Stimulated activated CD8-positive, alpha-beta memory T cell treated with anti-CD3 and anti-CD28 coated beads, Interleukin-4, amount 100 ng/mL, for 4 hours (primary cell): ENCODE data around the gene ING1.
"Not testable (repeated sequence)": the region's sequence is repeated elsewhere in the genome, so short reads cannot be mapped to it uniquely, and the experiment has no call there.

ENCODE experiments used
- DNase-seq, 2 donors: peaks; one replicate each; pipeline ENCODE4 v3.0.0-alpha.2; 2020; ENCODE audit warnings: low read depth in 2 of 2, low spot score in 1 of 2

The ING1 gene

DNA sequence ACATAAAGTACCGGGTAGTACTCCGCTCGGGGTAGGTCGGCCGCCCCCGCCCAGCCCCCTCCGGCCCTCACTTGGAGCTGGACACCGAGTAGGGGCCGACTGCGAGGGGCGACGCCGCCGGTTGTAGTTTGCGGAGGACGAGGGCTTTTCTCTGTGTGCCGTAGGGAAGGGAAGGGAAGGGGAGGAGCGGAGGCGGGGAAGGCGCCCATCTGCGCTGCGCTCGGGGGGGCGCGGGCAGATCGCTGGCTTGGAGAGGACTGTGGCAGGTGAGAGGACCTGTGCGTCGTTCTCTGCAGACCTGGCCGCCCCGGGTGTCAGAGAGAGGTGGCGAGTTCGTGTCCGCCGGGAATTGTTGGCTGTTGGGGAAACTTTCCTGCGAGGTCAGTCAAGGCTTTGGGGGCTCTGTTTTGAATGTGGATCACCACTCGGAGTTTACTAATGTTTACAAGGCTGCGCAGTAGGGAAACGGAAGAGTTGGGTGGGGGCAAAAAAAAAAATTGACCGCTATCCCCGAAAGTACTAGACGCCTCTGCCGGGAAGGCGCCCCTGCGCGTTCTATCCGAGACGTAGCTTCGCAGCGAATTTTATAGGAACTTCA is 1.4 kb downstream of the ING1 start:
- DNase-seq, result peak in 1 of 2 donors; percentile 27

DNA sequence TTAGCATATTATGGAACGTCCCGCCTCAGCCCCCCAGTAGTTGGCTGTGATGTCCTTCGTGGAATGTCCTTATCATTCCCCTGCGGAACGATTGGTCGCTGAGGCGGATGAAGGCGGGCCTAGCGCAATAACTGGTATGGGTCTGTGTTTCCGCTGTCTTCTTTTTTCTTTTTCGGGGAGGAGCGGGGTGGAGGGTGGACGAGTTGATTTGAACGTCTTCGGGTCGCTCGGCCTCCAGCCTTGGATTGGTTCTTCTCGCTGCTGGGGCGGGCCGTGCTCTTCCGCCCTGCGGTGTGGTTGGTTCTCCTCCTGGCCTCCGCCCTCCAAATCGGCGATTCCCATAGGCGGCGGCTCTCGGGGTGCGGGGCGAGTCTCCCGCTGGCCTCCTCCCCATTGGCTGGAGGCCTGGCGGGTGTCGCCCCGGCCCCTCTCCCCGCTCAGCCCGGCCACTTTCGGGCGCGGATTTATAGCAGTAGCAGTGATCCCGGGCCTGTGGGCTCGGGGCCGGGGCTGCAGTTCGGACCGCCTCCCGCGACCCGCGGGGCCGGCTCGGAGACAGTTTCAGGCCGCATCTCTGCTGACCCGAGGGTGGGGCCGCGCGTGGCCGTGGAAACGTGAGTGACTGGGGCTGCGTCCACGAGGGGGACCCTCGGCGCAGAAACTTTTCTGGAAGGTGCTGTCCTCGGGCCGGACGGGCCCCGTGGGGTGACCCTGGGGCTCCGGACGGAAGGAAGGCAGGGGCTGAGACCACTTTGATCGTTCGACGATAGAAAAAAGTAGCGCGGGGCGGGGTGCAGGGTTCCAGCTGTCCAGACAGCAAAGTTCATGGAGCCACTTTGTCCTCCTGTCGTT is 2.1 kb downstream of the ING1 start:
- peak; percentile 90 to 95 for DNase-seq

DNA sequence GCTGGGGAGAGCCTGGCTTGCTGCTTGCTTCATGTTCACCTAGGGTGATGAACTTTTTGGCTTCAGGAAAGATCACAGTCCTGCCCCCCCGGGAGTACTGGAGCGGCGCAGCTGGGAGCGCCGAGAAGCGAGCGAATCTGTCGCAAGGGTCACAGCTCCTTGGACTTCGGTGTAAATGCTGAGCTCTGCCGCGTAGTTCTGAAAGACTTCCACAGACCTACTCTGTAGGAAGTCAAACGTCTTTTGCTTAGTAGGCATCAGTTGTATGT is 2.7 kb downstream of the ING1 start:
- no peak for DNase-seq

DNA sequence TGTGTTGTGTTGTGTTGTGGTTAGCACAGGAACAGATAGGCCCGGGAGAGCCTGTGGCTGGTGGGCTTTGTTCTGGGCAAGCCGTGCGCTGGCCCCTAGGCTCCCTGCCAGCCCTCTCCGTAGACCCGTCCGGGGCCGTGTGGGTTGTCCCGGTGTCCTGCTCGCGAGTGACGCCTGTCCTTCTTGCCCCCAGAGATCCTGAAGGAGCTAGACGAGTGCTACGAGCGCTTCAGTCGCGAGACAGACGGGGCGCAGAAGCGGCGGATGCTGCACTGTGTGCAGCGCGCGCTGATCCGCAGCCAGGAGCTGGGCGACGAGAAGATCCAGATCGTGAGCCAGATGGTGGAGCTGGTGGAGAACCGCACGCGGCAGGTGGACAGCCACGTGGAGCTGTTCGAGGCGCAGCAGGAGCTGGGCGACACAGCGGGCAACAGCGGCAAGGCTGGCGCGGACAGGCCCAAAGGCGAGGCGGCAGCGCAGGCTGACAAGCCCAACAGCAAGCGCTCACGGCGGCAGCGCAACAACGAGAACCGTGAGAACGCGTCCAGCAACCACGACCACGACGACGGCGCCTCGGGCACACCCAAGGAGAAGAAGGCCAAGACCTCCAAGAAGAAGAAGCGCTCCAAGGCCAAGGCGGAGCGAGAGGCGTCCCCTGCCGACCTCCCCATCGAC is 5.7 kb downstream of the ING1 start:
- DNase-seq, result no peak

DNA sequence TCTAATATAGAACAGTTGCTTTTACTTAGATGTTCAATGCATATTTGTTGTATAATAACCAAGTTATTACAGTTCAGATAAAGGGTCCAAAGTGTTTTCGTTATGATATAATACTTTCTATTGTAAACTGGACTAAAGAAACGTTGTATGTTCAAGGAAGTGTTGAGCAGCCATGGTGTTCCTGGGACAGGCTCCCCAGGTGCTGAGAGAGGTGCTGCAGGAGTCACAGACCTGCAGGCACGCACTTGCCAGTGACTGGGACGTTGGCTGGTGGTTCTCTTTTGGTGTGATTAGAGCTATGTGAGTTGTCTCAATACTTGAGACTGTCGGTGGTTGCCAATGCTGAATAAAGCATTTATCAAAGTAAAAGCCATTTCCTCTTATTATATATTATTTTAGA is 9.5 kb downstream of the ING1 start:
- no peak for DNase-seq

DNA sequence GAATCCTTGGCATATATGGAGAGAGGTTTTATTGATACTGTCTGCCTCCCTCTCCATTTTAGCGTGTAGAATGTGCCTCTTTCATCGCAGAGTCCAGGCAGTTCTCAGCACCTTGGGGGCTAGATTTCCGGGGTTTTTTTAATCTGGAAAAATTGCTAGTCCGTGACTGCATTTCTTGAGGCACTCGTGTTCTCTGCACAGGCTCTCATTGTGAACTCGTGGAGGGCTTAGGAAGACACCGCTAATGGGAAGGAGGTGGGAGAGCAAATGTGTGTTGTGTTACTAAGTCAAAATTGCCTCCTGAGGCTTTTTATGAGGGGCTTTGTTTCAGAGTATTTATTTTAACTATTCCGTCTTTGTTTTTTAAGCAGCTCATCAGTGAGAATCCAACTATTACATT is 10.1 kb downstream of the ING1 start:
- no peak for DNase-seq

DNA sequence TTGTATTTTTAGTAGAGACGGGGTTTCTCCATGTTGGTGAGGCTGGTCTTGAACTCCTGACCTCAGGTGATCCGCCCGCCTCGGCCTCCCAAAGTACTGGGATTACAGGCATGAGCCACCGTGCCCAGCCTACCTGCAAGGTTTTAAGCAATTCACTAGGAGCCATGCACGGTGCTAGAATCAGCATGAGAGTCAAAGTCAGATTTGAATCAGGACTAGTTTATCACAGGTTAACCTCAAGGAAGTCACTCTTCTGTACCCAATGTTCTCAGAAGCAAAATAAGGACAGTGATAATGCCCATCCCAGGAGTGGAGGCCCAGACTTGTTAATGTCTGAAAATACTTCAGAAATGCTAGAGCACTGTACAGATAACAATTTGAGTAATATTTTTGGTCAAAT is 12.7 kb downstream of the ING1 start:
- not testable (repeated sequence) for DNase-seq

DNA sequence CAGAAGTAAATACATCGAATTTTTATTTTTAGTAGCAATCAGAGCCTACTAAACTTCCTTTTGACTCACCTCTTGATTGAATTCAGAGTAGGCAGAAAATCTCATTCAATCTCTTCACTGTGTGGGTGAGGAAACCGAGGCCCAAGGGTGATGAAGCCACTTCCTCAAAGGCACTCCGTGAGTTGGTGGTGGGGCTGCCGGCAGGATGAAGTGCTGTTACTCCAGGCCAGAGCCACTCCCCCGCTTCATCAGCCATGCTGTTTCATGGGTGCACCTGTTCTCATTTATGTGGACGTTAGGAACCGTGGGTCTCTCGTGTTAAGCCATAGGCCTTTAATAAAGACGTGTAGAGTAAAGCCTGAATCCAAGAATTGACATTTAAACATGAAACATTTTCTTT is 13.2 kb downstream of the ING1 start:
- DNase-seq, result peak; percentile 34 to 56

DNA sequence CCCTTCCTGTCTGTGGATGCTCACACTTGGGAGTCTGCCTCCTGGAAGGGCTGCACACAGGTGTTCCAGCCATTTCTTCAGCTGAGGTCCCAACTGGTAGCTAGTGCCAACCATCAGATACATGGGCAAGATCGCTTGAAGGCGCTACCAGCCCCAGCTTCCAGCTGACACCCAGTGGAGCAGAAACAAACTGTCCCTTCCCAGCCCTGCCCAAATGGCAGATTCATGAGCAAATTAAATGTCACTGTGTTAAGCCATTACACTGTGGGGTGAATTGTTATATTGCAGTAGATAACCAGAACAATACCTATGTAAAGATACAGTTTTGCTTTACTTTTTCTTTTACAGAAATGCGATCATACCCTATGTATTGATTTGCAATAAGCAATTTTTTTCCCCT is 17.6 kb downstream of the ING1 start:
- no peak for DNase-seq

DNA sequence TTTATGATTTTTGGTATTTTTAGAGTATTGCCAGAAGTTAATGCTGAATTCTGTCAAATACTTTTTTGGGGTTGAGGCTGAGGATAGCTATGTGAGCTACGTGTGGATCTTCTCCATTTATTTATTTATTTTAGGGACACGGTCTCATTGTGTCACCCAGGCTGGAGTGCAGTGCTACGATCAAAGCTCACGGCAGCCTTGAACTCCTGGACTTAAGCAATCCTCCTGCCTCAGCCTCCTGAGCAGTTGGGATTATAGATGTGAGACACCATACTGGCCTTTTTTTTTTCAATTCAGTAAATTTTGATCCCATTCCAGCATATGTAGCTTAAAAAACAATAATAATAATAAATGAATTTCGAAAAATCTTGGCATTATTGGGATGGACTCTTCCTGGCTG is 21.1 kb downstream of the ING1 start:
- DNase-seq, result no peak

DNA sequence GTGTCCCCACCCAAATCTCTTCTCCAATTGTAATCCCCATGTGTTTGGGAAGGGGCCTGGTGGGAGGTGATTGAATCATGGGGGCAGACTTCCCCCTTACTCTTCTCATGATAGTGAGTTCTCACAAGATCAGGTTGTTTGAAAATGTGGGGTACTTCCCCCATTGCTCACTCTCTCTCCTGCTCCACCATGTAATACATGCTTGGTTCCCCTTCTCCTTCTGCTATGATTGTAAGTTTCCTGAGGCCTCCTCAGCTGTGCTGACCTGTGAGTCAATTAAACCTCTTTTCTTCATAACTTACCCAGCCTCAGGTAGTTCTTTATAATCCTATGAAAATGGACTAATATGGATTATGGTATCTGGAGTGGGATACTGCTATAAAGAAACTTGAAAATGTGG is 24.1 kb downstream of the ING1 start:
- DNase-seq, result no peak

DNA sequence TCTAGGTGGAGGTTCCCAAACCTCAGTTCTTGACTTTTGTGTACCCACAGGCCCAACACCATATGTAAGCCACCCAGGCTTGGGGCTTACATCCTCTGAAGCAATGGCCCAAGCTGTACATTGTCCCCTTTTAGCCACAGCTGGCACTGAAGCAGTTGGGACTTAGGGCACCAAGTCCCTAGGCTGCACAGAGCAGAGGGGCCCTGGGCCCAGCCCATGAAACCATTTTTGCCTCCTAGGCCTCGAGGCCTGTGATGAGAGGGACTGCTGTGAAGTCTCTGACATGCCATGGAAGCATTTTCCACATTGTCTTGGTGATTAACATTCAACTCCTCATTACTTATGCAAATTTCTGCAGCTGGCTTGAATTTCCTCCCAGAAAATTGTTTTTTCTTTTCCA is 30.2 kb downstream of the ING1 start:
- no peak for DNase-seq

DNA sequence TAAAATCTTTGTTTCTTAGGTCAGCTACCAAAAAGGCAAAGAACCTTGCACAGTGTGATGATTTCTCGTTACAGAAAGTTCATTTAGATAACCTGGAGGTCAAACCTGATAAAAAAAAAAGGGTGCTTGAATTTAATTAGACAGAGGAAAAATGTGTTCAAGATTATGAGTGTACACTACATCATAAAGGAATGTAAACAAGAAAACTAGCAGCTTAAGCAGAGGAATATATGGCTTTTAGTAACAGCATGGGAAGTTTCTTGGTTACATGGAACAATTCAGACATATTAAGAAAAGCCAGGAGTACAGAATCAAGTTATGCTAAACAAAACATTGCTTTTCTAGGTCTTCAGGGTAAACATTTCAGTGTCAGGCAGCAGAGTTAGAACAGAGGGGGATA is 32.9 kb downstream of the ING1 start:
- no peak for DNase-seq

DNA sequence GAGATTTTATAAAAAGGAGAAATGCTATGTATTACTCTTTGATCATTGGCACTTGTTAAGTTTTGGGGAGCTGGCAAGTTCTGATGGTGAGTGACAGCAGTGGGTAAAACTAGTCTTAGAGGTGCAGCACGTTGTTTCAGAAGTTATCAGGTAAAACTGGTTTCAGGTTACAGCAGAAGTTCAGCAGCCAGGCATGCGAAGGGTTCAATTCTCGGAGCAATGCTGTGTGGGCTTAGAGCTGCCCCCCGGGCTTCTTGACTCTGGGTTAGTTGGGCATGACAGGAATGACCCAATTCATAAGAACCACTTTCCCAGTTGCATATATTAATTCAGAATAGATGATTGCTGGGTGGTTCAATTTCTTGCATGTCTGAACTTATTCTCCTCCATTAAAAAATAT is 34.8 kb downstream of the ING1 start:
- no peak for DNase-seq

DNA sequence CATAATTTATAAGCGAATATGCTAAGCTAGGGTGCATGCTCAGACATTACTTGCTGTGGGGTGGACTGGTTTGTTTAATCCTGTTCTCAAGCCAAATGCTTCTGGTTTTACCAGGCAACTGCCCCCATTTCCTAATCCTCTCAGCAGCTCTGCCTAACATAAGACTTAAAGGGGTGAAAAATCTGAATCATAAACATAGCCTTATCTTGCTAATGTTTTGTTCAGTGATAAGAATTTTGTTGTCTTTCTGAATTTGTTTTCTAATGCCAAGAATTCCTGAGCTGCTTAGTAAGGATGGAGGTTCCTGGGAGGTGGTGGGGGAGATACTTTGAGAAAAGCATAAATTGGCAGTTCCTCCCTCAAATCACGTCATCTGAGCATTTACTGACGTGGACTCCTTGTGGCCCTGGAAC is 42.7 kb downstream of the ING1 start:
- no peak for DNase-seq

DNA sequence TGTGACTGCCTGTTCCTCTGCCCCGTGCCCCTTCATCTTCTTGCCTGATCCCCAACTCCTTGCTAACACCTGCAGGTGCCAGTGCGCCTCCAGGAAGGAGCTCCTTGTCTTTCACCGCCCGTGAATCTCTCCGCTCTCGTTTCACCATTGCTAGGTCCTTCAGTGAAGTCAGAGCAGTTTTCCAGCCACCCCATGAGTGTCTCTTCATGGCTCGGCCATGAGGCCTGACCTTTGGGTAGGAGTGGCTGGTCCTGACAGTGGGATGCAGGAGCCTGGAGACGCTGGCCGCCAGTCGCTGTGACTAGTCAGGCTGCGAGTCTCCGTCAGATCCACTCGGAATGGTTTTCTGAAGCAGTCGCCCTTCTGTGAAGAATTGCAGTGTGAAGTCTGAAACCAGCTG is 43.8 kb downstream of the ING1 start:
- no peak for DNase-seq

DNA sequence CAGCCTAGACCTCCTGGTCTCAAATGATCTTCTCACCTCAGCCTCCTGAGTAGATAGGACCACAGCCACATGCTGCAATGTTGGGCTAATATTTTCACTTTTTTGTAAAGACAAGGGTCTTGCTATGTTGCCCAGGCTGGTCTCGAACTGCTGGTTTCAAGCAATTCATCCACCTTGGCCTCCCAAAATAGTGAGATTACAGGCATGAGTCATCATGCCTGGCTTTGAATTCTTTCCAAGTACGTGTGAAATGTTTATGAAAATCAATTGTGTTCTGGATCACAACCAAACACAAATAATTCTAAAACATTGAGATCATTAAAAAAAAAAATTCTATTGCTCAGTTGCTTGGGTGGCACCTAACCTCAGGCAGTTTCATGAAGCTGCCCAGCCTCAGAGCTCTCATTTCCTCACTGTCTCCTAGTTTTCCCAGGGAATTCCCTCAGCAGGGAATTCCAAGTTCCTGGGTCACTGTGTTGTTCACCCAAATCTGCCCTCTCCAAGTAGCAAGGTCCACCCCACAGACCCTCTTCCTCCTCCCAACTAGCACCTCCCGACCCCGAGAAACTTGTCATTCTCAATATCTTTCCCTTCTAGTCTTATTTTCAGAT is 44.8 kb downstream of the ING1 start:
- no peak for DNase-seq

DNA sequence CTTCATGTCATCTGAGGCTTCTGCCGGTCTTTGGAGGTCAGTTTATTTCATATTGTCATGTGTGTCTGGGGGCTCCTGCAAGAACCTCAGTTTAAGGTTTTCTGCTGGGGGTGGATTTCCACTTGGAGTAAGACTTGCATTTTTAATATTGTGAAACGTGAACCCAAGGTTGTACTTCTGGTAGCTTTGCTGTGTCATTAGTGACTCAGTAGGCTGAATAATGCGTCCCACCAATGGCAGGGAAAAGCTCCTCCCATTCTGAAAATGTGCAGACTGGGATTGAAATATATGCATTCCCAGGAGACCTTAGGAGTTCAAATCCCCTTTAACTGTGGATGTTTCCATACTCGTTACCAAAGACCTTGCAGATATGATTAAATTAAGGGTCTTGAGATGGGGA is 46.2 kb downstream of the ING1 start:
- DNase-seq, result no peak

DNA sequence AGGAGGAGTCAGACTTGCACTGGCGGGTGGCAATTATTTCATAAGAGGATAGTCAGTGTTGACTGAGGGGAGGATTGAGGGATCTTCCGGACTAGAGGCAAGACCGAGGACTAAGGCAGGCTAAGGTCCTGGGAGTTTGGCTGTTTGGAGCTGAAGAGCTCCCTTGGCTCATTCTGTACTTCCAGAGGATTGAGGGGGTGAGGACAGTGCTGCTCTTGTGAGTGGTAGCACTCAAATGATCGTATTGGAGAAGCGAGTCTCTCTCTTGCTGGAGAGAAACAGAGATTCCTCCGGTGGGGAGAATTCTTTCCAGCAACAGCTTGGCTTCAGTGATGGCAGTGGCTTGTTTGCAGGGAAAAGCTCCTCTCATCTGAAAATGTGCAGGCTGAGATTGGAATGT is 47.1 kb downstream of the ING1 start:
- no peak for DNase-seq

DNA sequence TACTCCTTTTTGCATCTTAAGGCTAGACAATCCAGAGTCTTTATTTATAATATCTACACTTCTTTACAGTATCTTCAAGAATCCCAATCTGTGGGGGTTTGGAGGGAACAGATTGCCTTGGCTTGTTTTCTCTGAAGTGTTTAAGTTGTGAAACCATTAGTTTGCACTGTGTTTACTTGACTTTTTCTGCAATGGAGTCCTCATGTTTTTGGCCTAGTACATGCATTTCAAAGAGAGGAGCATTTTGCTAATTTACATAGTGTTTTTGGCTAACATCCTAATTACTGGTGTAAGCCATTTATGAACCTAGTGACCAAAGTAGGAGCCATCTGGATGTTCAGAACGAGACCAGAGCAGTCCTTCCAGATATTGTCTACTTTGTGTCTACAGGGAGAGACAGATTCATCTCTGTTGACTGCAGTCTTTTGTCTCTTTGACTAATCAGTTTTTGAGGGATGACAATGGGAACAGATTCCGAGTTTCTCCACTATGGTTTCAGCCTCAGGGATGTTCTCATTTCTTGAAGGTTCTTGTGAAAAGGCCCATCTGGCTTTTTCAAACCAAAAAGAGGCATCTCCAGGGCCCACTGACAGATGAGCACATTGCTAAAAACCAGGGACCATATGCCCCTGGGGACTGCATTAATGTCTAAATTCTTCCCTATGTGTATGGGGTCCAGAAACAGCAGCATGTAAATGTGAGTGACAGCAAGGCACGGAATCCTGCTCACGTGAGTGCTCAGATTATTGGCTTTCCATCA is 53.4 kb downstream of the ING1 start:
- no peak for DNase-seq

DNA sequence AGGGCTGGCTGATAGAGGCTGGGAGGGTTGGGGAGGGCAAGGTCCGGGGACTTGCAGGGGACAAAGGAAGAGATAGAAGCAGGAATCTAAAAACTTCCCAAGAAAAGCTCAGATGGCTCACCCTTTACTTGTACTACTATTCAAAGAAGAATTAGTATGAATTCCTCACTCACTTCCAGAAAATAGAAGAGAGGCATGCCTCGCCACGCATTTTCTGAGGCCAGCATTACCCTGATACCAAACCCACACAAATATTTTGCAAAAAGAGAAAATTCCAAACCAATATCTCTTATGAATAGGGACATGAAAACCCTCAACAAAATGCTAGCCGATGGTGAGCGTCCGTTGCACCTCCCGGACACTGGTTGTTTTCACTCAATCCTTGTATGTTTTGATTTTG is 54.0 kb downstream of the ING1 start:
- DNase-seq, result no peak

DNA sequence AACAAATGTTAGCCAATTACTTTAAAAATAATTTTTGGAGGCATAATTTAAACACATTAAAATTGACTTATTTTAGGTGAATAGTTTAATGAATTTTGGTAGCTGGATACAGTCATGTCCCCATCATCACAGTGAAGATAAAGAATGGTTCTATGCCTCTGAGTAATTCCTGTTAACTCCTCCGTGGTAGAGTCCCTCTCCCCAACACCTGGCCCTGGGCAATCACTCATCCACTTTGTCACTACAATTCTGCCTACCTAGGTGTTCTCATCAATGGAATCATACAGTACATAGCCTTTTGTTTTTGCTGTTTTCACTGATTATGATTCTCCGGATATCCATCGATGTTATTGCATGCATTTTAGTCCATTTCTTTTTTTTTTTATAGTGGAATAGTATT is 55.6 kb downstream of the ING1 start:
- DNase-seq, result no peak
